Adrenal gland (tissue), 12 donors: ENCODE data around the gene WFDC1. TPM values are rescaled to one million over a fixed set of nuclear protein-coding genes. Genes with fewer than 3 reads are reported as not detected.

Experiments used
- DNase-seq, 7 donors: peaks; one replicate each; pipeline ENCODE4 v3.0.0-alpha.2; 2019 to 2020
- H3K27ac ChIP-seq, 5 donors: fragments of 200-600 bp; sonication (generic) in 4 of 5; 1 replicate in 3 of 5; 2 replicates in 2 of 5; pipeline versions ENCODE4 v1.5.1 to v1.8.0; 2016 to 2020; ENCODE audit warnings: mild to moderate bottlenecking in 1 of 5
- H3K27me3 ChIP-seq: fragments of 200-600 bp; 2 replicates; pipeline ENCODE4 v1.8.0; 2021
- H3K36me3 ChIP-seq, 2 donors: fragments of 200-600 bp; replicated peaks in 1 of 2; 1 replicate in 1 of 2; 2 replicates in 1 of 2; pipeline versions ENCODE4 v1.5.1 to v1.8.0; 2018 to 2022
- H3K4me1 ChIP-seq, 2 donors: fragments of 200-600 bp; replicated peaks in 1 of 2; 1 replicate in 1 of 2; 2 replicates in 1 of 2; pipeline versions ENCODE4 v1.5.1 to v1.8.0; 2018 to 2021
- H3K4me3 ChIP-seq, 4 donors: fragments of 200-600 bp; sonication (generic) in 3 of 4; one replicate each; pipeline ENCODE4 v1.5.1; 2016 to 2018
- H3K9me3 ChIP-seq, 3 donors: fragments of 200-600 bp; sonication (generic) in 1 of 3; replicated peaks in 1 of 3; 1 replicate in 2 of 3; 2 replicates in 1 of 3; pipeline versions ENCODE4 v1.5.1 to v1.8.0; 2016 to 2021
- POLR2A ChIP-seq, 2 donors: fragments of 450-650 bp; IDR thresholded peaks; one replicate each; pipeline ENCODE4 v1.6.1; 2017; ENCODE audit warnings: antibody characterized with exemption in 2 of 2, mild to moderate bottlenecking in 2 of 2, moderate library complexity in 1 of 2
- WGBS, 4 donors: extraction: QIAGEN DNeasy Blood & Tissue Kit in 2 of 4; methylation state at CpG; one replicate each; pipeline versions ENCODE4 v1.1.5 to v1.1.7; 2013 to 2017; 5-methylcytosine and 5-hydroxymethylcytosine counted together
- intact Hi-C, 2 donors: fragments of 100-400 bp; cut with DNase I; formaldehyde crosslinking; loops; one replicate each; pipeline versions ENCODE4 v1.14.1 to v1.15.0; 2022 to 2023
- polyA plus RNA-seq, 3 donors: library from polyadenylated mRNA; stranded (reverse); fragments of 200-250 nt in 2 of 3; fragments of 350-450 nt in 1 of 3; fragmentation: Illumina TruSeq in 1 of 3; extraction: RNeasy Lipid Tissue Mini Kit (QIAGEN cat#74804) in 1 of 3; gene quantifications; one replicate each; pipeline ENCODE4 v1.2.3, GENCODE V29; 2013 to 2014
- total RNA-seq, 9 donors: library from RNA; depleted of rRNA in 4 of 9; stranded (reverse); fragments of >200 nt in 4 of 9; fragments of 120-200 nt in 1 of 9; fragmentation: NEBNext Ultra II Directional in 1 of 9; extraction: Animal tissue kit (Norgen Biotek cat#: 25700) in 1 of 9; gene quantifications; one replicate each; pipeline versions ENCODE4 v1.1.0 to v1.2.4, GENCODE V29; 2013 to 2023
- TF ChIP-seq, protein P1 (sequence below), 6 experiments: fragments of 450-650 bp in 4 of 6; fragments of 200-600 bp in 2 of 6; sonication (generic) in 1 of 6; IDR thresholded peaks; 1 replicate in 5 of 6; 2 replicates in 1 of 6; pipeline versions ENCODE4 v1.5.1 to v1.8.0; 2016 to 2021; ENCODE audit warnings: antibody characterized with exemption in 6 of 6, mild to moderate bottlenecking in 2 of 6, moderate library complexity in 1 of 6
- donor health status: healthy with polysubstance abuse.
- donor health status: Bipolar disorder and iron deficiency.
- donor health status: DM: yes; HTN: yes; CAD: no.
- donor health status: DM: no; HTN: no; CAD: no.
- donor health status: DM: no; HTN: no; CAD: no.
- donor health status: DM: yes; HTN: yes; CAD: no.

WFDC1 gene
- total and polyA plus RNA-seq, 12 donors = 9.6 to 284 (median 39.8) TPM

DNA sequence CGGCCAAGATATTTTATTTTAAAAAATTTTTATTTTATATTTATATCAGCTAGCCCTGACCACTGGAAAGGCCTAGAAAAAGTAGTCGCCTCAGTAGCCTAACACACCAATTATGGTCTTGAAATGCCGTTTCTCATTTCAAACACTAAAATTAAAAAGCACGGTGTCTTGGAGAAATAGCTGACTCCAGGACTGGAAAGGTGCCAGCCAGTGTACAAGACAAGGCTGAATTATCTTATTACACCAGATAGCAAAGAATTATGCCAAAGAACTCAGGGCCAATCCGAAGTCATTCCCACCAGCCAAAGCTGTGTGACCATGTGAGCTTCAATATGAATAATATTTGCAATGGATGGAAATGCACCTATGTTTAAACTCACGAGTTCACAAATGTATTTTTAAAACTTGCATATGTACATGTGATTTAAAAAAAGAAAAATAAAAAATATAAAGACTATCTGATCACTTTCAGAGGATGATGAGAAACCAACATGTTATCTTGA lies 53.8 kb downstream of the WFDC1 start:
- no peaks in the 10 kb centered on the region for H3K9me3 ChIP-seq
- no peaks in the 10 kb centered on the region for H3K4me1 ChIP-seq
- H3K27ac ChIP-seq = no peak overlapping the region
- H3K4me3 ChIP-seq = no peak overlapping the region
- DNase-seq = peak in 6 of 7 donors; percentile 23 to 73 (median 48)
- no peaks in the 10 kb centered on the region for H3K27me3 ChIP-seq
- intact Hi-C loops = no loop called here
- H3K36me3 ChIP-seq = no peaks in the 10 kb centered on the region
- TF ChIP-seq, protein P1, sequence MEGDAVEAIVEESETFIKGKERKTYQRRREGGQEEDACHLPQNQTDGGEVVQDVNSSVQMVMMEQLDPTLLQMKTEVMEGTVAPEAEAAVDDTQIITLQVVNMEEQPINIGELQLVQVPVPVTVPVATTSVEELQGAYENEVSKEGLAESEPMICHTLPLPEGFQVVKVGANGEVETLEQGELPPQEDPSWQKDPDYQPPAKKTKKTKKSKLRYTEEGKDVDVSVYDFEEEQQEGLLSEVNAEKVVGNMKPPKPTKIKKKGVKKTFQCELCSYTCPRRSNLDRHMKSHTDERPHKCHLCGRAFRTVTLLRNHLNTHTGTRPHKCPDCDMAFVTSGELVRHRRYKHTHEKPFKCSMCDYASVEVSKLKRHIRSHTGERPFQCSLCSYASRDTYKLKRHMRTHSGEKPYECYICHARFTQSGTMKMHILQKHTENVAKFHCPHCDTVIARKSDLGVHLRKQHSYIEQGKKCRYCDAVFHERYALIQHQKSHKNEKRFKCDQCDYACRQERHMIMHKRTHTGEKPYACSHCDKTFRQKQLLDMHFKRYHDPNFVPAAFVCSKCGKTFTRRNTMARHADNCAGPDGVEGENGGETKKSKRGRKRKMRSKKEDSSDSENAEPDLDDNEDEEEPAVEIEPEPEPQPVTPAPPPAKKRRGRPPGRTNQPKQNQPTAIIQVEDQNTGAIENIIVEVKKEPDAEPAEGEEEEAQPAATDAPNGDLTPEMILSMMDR (IDR thresholded peaks at IDR 0.05) = no peak
- TF ChIP-seq POLR2A (IDR thresholded peaks at IDR 0.05) = no peak
- WGBS, 4 donors = 48 to 54% (median 53%) methylated on average over 6 of the region's 6 CpGs

DNA sequence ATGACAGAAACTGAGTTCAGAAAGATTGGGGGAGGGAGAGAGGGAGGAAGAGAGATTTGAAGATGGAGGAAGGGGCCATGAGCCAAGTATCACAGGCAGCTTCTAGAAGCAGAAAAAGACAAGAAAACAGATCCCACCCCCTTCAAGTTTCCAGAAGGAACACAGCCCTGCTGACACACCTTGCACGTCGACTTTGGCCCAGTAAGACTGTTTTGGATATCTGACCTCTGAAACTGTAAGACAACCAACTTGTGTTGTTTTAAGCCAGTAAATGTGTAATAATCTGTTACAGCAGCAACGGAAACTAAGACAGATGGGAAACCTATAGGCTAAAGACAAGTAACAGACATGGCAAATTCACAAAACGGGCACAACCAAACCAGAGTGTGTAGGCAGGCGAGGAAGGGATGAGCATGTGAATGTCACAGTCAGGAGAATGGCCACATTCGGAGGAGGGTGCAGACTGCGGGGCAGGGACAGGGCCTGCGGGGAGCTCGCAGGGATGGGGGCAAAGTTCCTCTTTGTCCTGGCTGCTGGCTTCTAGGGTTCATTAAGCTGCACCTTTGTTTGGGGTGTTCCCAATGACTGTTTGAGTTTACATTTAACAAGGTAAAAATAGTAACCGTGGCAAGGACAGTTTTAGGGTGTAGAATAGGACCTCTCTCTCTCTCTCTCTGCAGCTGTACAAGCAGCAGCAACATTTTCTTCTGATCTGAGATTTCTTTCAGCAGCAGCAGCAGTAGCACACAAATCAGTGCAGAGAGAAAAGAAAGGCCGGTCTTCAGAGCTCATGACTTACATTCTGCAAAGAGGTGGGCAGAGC lies 55.4 kb downstream of the WFDC1 start:
- Histone ChIP-seq H3K36me3 (no peaks in the 10 kb centered on the region), H3K27ac (no peak overlapping the region), H3K9me3 (no peaks in the 10 kb centered on the region), H3K4me1 (no peaks in the 10 kb centered on the region), H3K4me3 (no peak overlapping the region), H3K27me3 (no peaks in the 10 kb centered on the region)
- DNase-seq = no peak
- TF ChIP-seq, protein P1 (IDR thresholded peaks at IDR 0.05) = no peak
- TF ChIP-seq POLR2A (IDR thresholded peaks at IDR 0.05) = no peak
- intact Hi-C loops = no loop called here
- 82 to 94% (median 88%) methylated on average over 10 to 11 of the region's 11 CpGs for WGBS, 4 donors

DNA sequence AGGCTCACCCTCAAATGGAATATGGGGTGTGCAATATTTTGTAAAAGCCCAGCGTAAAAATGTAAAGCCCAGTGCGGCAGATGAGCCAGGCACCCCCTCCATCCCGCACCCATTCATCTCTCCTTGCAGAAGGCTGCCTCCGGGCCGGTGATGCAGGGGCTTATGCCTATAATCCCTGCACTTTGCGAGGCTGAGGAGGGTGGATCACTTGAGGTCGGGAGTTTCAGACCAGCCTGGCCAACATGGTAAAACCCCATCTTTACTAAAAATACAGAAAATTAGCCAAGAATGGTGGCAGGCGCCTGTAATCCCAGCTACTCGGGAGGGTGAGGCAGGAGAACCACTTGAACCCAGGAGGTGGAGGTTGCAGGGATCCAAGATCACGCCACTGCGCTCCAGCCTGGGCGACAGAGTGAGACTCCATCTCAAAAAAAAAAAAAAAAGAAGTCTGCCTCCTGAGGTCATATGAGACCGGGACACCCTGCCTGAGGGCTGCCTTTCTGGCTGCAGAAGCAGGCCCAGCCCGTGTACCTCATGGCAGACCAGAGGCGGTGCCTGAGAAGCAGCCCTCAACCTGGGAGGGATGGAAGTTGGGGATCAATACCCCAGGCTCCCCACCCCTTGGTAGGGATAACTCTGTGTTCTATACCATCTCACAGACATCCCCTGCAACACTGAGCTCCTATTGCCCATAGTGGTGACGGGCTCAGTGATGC lies 56.2 kb downstream of the WFDC1 start:
- H3K4me1 ChIP-seq = no peaks in the 10 kb centered on the region
- no peaks in the 10 kb centered on the region for H3K27me3 ChIP-seq
- TF ChIP-seq POLR2A (IDR thresholded peaks at IDR 0.05) = no peak
- TF ChIP-seq, protein P1 (IDR thresholded peaks at IDR 0.05) = no peak
- no peaks in the 10 kb centered on the region for H3K36me3 ChIP-seq
- H3K9me3 ChIP-seq = no peaks in the 10 kb centered on the region
- no peak overlapping the region for H3K4me3 ChIP-seq
- intact Hi-C loops = no loop called here
- no peak for DNase-seq
- no peak overlapping the region for H3K27ac ChIP-seq
- WGBS, 4 donors = 81 to 88% (median 85%) methylated on average over 14 to 16 of the region's 16 CpGs

DNA sequence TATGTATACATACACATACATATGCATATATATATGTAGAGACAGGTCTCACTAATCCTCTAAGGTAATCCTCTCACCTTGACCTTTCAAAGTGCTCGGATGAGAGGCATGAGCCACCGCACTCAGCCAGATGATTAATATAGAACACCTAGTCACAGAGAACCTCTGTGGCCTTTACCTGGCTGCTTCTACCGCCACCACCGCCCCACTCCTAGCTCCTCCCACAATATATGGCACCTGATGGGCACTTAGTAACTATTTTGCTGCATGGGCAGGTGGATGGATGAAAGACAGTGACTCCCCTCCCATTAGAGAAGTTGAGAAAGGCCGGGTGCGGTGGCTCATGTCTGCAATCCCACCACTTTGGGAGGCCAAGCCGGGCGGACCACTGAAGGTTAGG lies 57.0 kb downstream of the WFDC1 start:
- Histone ChIP-seq H3K27ac (no peak overlapping the region), H3K4me1 (no peaks in the 10 kb centered on the region), H3K27me3 (no peaks in the 10 kb centered on the region), H3K4me3 (no peak overlapping the region), H3K9me3 (no peaks in the 10 kb centered on the region), H3K36me3 (no peaks in the 10 kb centered on the region)
- no peak for TF ChIP-seq POLR2A (IDR thresholded peaks at IDR 0.05)
- TF ChIP-seq, protein P1 (IDR thresholded peaks at IDR 0.05) = no peak
- intact Hi-C loops = no loop called here
- DNase-seq = no peak
- 67 to 87% (median 78%) methylated on average over 6 to 8 of the region's 8 CpGs for WGBS, 4 donors
